PFSK-1 (cell line): ENCODE measurements around the gene PTTG2.

Source experiments
- FOXP2 ChIP-seq: optimal IDR thresholded peaks from 2 replicates; pipeline ENCODE3; 2011; ENCODE audit warnings: borderline replicate concordance, control low read depth, inconsistent platforms; ENCODE audit not compliant: insufficient read depth; ENCODE audit errors: extremely low read length, extremely low read depth
- SIN3A ChIP-seq: IDR thresholded peaks from 2 replicates; pipeline ENCODE4 v1.6.1; 2012; ENCODE audit warnings: mild to moderate bottlenecking, low read length, moderate library complexity, borderline replicate concordance; ENCODE audit not compliant: insufficient read depth
- TAF1 ChIP-seq: IDR thresholded peaks from 2 replicates; pipeline ENCODE4 v1.6.1; 2012; ENCODE audit warnings: low read length, control low read depth, borderline replicate concordance; ENCODE audit not compliant: insufficient read depth
- TF ChIP-seq, protein P1 (sequence below), 2 experiments: IDR thresholded peaks; 2 replicates each; pipeline versions ENCODE4 v1.6.1 to v1.8.0; 2011 to 2012; ENCODE audit warnings: low read depth in 2 of 2, low read length in 2 of 2, control low read depth in 1 of 2, inconsistent platforms in 1 of 2, mild to moderate bottlenecking in 1 of 2, moderate library complexity in 1 of 2; ENCODE audit not compliant: insufficient read depth in 1 of 2

DNA sequence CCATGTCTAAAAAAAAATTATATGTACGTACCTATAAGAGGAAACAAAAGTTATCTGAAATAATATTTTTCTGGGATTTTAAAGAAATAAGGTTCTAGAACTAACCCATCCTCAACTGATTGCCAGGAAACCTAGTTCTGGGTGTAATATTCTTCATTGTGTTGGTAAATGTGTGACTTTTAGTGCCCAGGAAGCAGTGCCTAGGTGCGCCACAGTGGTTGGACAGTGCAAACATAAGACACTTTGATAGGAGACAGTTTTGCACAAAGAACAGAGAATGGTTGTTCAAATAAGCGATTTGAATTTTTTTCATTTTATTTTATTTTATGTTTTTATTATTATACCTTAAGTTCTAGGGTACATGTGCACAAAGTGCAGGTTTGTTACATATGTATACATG is 22.0 kb upstream of the PTTG2 start:
- TF ChIP-seq TAF1 (no peak), FOXP2 (no peak), SIN3A (no peak)
- TF ChIP-seq, protein P1, sequence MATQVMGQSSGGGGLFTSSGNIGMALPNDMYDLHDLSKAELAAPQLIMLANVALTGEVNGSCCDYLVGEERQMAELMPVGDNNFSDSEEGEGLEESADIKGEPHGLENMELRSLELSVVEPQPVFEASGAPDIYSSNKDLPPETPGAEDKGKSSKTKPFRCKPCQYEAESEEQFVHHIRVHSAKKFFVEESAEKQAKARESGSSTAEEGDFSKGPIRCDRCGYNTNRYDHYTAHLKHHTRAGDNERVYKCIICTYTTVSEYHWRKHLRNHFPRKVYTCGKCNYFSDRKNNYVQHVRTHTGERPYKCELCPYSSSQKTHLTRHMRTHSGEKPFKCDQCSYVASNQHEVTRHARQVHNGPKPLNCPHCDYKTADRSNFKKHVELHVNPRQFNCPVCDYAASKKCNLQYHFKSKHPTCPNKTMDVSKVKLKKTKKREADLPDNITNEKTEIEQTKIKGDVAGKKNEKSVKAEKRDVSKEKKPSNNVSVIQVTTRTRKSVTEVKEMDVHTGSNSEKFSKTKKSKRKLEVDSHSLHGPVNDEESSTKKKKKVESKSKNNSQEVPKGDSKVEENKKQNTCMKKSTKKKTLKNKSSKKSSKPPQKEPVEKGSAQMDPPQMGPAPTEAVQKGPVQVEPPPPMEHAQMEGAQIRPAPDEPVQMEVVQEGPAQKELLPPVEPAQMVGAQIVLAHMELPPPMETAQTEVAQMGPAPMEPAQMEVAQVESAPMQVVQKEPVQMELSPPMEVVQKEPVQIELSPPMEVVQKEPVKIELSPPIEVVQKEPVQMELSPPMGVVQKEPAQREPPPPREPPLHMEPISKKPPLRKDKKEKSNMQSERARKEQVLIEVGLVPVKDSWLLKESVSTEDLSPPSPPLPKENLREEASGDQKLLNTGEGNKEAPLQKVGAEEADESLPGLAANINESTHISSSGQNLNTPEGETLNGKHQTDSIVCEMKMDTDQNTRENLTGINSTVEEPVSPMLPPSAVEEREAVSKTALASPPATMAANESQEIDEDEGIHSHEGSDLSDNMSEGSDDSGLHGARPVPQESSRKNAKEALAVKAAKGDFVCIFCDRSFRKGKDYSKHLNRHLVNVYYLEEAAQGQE (IDR thresholded peaks at IDR 0.05; ENCODE audit: insufficient read depth in 1 of 2, low read depth in 2 of 2, low read length in 2 of 2) = no peak
